GM23338 (cell line): ENCODE data around the gene CD74.

Experiments used
- CREB1 ChIP-seq: fragments of 250-450 bp; sonication (Bioruptor Pico); IDR thresholded peaks from 2 replicates; pipeline ENCODE4 v1.5.0; 2020; ENCODE audit warnings: low read depth, mild to moderate bottlenecking, moderate library complexity
- EZH2 ChIP-seq: fragments of 200-600 bp; sonication (generic); IDR thresholded peaks from one replicate; pipeline ENCODE4 v1.8.0; 2017; ENCODE audit warnings: antibody characterized with exemption, mild to moderate bottlenecking, low read depth; ENCODE audit not compliant: unreplicated experiment
- EZH2phosphoT487 ChIP-seq: fragments of 200-600 bp; sonication (generic); IDR thresholded peaks from one replicate; pipeline ENCODE4 v1.8.1; 2018; ENCODE audit warnings: antibody characterized with exemption; ENCODE audit not compliant: unreplicated experiment
- JUNB ChIP-seq: IDR thresholded peaks from one replicate; pipeline ENCODE4 v1.6.1; 2016; ENCODE audit warnings: antibody characterized with exemption; ENCODE audit not compliant: unreplicated experiment
- POLR2AphosphoS5 ChIP-seq: IDR thresholded peaks from 2 replicates; pipeline ENCODE4 v1.6.1; 2016; ENCODE audit warnings: antibody characterized with exemption, low read depth
- ZNF331 ChIP-seq: fragments of 250-450 bp; sonication (Bioruptor Pico); IDR thresholded peaks from 2 replicates; pipeline ENCODE4 v1.5.0; 2020; ENCODE audit warnings: low read depth, mild to moderate bottlenecking, moderate library complexity
- ZNF462 ChIP-seq: fragments of 250-450 bp; sonication (Bioruptor Pico); IDR thresholded peaks from 2 replicates; pipeline ENCODE4 v1.5.0; 2020; ENCODE audit warnings: mild to moderate bottlenecking, moderate library complexity
- TF ChIP-seq, protein P1 (sequence below), 2 experiments: fragments of 200-600 bp in 1 of 2; sonication (generic) in 1 of 2; conservative IDR thresholded peaks; 2 replicates each; pipeline versions ENCODE4 v1.5.1 to v1.6.1; 2016 to 2017; ENCODE audit warnings: antibody characterized with exemption in 2 of 2, low read depth in 2 of 2, mild to moderate bottlenecking in 2 of 2, moderate library complexity in 1 of 2

DNA sequence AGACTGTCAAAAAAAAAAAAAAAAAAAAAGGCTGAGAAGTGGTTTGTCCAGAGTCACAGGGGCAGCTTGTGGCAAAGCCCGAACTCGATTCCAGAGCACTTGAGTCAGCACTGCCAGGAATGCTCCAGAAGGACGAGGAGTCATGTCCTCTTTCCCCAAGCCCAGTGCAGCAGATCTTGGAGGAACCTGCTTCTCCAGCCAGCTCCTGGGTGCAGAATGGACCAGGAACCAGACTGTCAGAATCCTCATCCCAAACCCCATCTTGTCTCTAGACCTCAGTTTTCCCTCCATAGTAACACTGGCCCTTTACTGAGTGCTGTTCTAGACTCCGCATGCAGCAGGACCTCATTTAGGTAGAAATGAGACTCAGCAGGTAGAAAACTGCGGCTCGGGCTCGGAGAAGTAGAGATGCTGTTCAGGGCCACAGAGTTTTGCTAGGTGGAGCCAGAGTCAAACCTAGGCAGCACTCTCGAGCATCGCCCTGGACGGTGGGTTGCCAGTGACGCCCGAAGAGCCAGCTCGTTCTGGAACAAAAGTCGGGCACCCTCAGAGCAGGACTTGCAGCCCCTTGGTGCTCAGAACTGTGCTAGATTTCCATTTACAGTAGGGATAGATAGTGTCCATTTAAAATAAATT is 15.4 kb downstream of the CD74 start:
- TF ChIP-seq, protein P1, sequence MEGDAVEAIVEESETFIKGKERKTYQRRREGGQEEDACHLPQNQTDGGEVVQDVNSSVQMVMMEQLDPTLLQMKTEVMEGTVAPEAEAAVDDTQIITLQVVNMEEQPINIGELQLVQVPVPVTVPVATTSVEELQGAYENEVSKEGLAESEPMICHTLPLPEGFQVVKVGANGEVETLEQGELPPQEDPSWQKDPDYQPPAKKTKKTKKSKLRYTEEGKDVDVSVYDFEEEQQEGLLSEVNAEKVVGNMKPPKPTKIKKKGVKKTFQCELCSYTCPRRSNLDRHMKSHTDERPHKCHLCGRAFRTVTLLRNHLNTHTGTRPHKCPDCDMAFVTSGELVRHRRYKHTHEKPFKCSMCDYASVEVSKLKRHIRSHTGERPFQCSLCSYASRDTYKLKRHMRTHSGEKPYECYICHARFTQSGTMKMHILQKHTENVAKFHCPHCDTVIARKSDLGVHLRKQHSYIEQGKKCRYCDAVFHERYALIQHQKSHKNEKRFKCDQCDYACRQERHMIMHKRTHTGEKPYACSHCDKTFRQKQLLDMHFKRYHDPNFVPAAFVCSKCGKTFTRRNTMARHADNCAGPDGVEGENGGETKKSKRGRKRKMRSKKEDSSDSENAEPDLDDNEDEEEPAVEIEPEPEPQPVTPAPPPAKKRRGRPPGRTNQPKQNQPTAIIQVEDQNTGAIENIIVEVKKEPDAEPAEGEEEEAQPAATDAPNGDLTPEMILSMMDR (conservative IDR thresholded peaks at IDR 0.05; ENCODE audit: low read depth in 2 of 2), result peak in 1 of 2 experiments; percentile 39; a peak in 2 of 4 replicates
- no peak for TF ChIP-seq ZNF331 (CRISPR knock-in tag)
- no peak for TF ChIP-seq JUNB
- TF ChIP-seq CREB1, result no peak
- no peak for TF ChIP-seq POLR2AphosphoS5
- TF ChIP-seq EZH2, result no peak
- no peak for TF ChIP-seq EZH2phosphoT487
- TF ChIP-seq ZNF462 (CRISPR knock-in tag), result no peak
